ENCODE results near the gene TTC27. TPM values are rescaled to one million over a fixed set of nuclear protein-coding genes. Genes with fewer than 3 reads are reported as not detected.

TTC27 gene
- total RNA-seq, 1 donor from 2014 or later = 12.2 TPM

DNA sequence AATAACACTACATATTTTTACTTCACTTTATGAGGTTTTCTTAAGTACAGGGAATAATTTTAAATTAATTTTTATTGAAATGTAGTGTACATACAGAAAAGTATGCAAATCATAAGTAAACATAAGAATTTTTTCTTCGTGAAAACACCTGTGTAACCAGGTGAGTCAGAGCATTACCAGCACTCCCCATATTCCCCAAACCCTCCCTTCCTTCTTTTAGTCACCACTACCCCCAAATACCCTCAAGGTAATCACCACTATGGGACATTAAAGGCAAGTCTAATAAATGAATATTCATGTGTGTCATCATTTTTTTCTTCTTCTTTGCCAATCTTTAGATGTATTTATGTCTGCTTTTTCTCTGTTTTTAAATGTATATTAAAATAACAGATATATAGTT is 179.0 kb downstream of the TTC27 start:
- Histone ChIP-seq H3K36me3 (no peaks in the 10 kb centered on the region), H3K4me1 (no peaks in the 10 kb centered on the region), H3K27ac (no peak overlapping the region), H3K27me3 (ENCODE audit: low read depth) (no peaks in the 10 kb centered on the region), H3K9me3 (no peaks in the 10 kb centered on the region), H3K4me3 (no peak overlapping the region)
- ATAC-seq (no peak), DNase-seq (no peak)
- no peak for TF ChIP-seq CTCF (IDR thresholded peaks at IDR 0.05)
- intact Hi-C loops (cut with DNase I) = no loop called here

GRCh38 chr2:32807662-32808061 is 179.8 kb downstream of the TTC27 start:
- Histone ChIP-seq H3K4me1 (no peaks in the 10 kb centered on the region), H3K27me3 (ENCODE audit: low read depth) (no peaks in the 10 kb centered on the region), H3K9me3 (no peaks in the 10 kb centered on the region), H3K27ac (no peak overlapping the region), H3K4me3 (no peak overlapping the region), H3K36me3 (no peaks in the 10 kb centered on the region)
- no peak for ATAC-seq
- no peak for TF ChIP-seq CTCF (IDR thresholded peaks at IDR 0.05)
- DNase-seq = no peak
- intact Hi-C loops (cut with DNase I) = no loop called here

GRCh38 chr2:32810909-32811495 is 183.2 kb downstream of the TTC27 start:
- intact Hi-C loops (cut with DNase I) = no loop called here
- H3K27ac ChIP-seq = no peak overlapping the region

GRCh38 chr2:32811696-32812095 is 183.8 kb downstream of the TTC27 start:
- Histone ChIP-seq H3K27me3 (ENCODE audit: low read depth) (no peaks in the 10 kb centered on the region), H3K27ac (no peak overlapping the region), H3K36me3 (no peaks in the 10 kb centered on the region), H3K4me3 (no peak overlapping the region), H3K4me1 (no peaks in the 10 kb centered on the region), H3K9me3 (no peaks in the 10 kb centered on the region)
- DNase-seq (no peak), ATAC-seq (no peak)
- TF ChIP-seq CTCF (IDR thresholded peaks at IDR 0.05) = no peak
- intact Hi-C loops (cut with DNase I) = no loop called here

More at GRCh38 chr2:32810909-32811495, 183.2 kb downstream of the TTC27 start:
- no peaks in the 10 kb centered on the region for H3K27me3 ChIP-seq (ENCODE audit: low read depth)
- H3K36me3 ChIP-seq = no peaks in the 10 kb centered on the region
- H3K4me3 ChIP-seq = no peak overlapping the region
- no peaks in the 10 kb centered on the region for H3K9me3 ChIP-seq
- no peak for TF ChIP-seq CTCF (IDR thresholded peaks at IDR 0.05)
- H3K4me1 ChIP-seq = no peaks in the 10 kb centered on the region
- DNase-seq (no peak), ATAC-seq (no peak)

- TF ChIP-seq CTCF (IDR thresholded peaks at IDR 0.05) = no peak
- peak in 1 of 2 donors; percentile 40 for ATAC-seq
- Histone ChIP-seq H3K4me1 (no peaks in the 10 kb centered on the region), H3K27ac (no peak overlapping the region), H3K4me3 (no peak overlapping the region), H3K36me3 (no peaks in the 10 kb centered on the region), H3K9me3 (no peaks in the 10 kb centered on the region), H3K27me3 (ENCODE audit: low read depth) (no peaks in the 10 kb centered on the region)
- intact Hi-C loops (cut with DNase I) = no loop called here
- DNase-seq = no peak
Observed at GRCh38 chr2:32812316-32812715, 184.5 kb downstream of the TTC27 start.
